Thoracic aorta (tissue), 2 donors: ENCODE results near the gene PRDM10. TPM values are rescaled to one million over a fixed set of nuclear protein-coding genes. Genes with fewer than 3 reads are reported as not detected.

Experiments used
- ATAC-seq: fragments of 150-250 bp; one replicate; pipeline ENCODE4 v1.8.0; 2017; ENCODE audit warnings: low read depth; ENCODE audit not compliant: insufficient number of reproducible peaks, low FRiP score
- DNase-seq: peaks from one replicate; pipeline ENCODE4 v3.0.0-alpha.2; 2020; ENCODE audit warnings: low spot score
- H3K27ac ChIP-seq, 2 donors: fragments of 200-600 bp; sonication (generic); 1 replicate in 1 of 2; 2 replicates in 1 of 2; pipeline ENCODE4 v1.5.1; 2016; ENCODE audit warnings: mild to moderate bottlenecking in 2 of 2, moderate library complexity in 2 of 2
- H3K27me3 ChIP-seq: fragments of 200-600 bp; sonication (generic); replicated peaks from 2 replicates; pipeline ENCODE4 v1.6.0; 2016; ENCODE audit warnings: mild to moderate bottlenecking; ENCODE audit not compliant: insufficient read depth
- H3K36me3 ChIP-seq: fragments of 200-600 bp; sonication (generic); one replicate; pipeline ENCODE4 v1.5.1; 2016
- H3K4me1 ChIP-seq, 2 donors: fragments of 200-600 bp; sonication (generic); 1 replicate in 1 of 2; 2 replicates in 1 of 2; pipeline versions ENCODE4 v1.5.1 to v1.6.0; 2016; ENCODE audit warnings: low read depth in 2 of 2, mild to moderate bottlenecking in 1 of 2; ENCODE audit not compliant: control insufficient read depth in 1 of 2
- H3K4me3 ChIP-seq: fragments of 200-600 bp; sonication (generic); 2 replicates; pipeline ENCODE4 v1.5.1; 2016; ENCODE audit warnings: mild to moderate bottlenecking
- H3K9me3 ChIP-seq: fragments of 200-600 bp; sonication (generic); 2 replicates; pipeline ENCODE4 v1.5.1; 2016
- total RNA-seq, 2 donors: library from RNA; depleted of rRNA; stranded (reverse); fragments of >200 nt; gene quantifications; one replicate each; pipeline versions ENCODE4 v1.1.0 to v1.2.3, GENCODE V29; 2016
- TF ChIP-seq, protein P1 (sequence below): fragments of 200-600 bp; sonication (generic); IDR thresholded peaks from one replicate; pipeline ENCODE4 v1.5.1; 2019; ENCODE audit warnings: antibody characterized with exemption

PRDM10 gene
- total RNA-seq, 2 donors from 2014 or later, result 8.8 to 10.4 TPM

DNA sequence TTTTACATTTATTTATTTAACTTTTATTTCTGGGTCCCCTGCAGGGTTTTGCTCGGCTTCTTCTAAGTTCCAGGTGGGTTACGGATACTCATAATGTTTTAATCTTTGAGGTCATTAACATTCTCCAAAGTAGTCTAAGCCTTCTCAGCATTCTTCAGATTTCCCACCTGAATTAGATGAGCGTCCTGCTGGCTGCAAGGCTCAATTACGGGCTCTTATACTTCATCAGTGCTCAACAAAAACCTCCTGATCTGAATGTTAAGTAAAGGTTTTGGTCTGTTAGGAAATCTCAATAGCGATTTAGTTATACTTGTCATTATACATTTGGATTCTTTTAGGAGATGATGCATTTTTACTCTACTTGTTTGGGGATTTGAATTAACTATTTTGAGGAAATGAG lies 80.0 kb downstream of the PRDM10 start:
- Histone ChIP-seq H3K4me3 (no peak overlapping the region), H3K27ac (no peak overlapping the region), H3K36me3 (no peaks in the 10 kb centered on the region), H3K27me3 (no peaks in the 10 kb centered on the region), H3K9me3 (no peaks in the 10 kb centered on the region), H3K4me1 (no peaks in the 10 kb centered on the region)
- no peak for DNase-seq
- ATAC-seq, result no peak
- TF ChIP-seq, protein P1, sequence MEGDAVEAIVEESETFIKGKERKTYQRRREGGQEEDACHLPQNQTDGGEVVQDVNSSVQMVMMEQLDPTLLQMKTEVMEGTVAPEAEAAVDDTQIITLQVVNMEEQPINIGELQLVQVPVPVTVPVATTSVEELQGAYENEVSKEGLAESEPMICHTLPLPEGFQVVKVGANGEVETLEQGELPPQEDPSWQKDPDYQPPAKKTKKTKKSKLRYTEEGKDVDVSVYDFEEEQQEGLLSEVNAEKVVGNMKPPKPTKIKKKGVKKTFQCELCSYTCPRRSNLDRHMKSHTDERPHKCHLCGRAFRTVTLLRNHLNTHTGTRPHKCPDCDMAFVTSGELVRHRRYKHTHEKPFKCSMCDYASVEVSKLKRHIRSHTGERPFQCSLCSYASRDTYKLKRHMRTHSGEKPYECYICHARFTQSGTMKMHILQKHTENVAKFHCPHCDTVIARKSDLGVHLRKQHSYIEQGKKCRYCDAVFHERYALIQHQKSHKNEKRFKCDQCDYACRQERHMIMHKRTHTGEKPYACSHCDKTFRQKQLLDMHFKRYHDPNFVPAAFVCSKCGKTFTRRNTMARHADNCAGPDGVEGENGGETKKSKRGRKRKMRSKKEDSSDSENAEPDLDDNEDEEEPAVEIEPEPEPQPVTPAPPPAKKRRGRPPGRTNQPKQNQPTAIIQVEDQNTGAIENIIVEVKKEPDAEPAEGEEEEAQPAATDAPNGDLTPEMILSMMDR, result no peak

DNA sequence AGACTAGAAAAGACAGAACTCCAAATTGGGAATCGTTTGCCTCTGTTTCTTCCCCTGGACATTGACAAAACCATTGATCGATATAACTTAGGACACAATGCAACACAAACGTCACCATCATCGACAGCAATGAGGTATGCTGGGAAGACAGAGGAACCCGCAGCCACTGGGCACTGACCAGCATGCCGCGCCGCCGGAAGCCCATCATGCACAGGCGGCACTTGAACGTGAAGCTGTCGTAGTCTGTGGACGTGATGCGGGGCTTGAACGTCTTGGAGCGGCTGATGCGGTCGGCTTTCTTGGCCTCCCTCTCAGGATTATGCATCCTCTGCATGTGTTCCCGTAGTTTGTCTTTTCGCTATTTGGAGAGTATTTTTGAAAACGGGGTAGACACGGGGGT lies 84.3 kb downstream of the PRDM10 start:
- Histone ChIP-seq H3K4me1 (no peaks in the 10 kb centered on the region), H3K27ac (no peak overlapping the region), H3K36me3 (peaks cover 24% of the 10 kb centered on the region), H3K27me3 (no peaks in the 10 kb centered on the region), H3K4me3 (no peak overlapping the region), H3K9me3 (no peaks in the 10 kb centered on the region)
- TF ChIP-seq, protein P1, result no peak
- ATAC-seq (no peak), DNase-seq (no peak)

DNA sequence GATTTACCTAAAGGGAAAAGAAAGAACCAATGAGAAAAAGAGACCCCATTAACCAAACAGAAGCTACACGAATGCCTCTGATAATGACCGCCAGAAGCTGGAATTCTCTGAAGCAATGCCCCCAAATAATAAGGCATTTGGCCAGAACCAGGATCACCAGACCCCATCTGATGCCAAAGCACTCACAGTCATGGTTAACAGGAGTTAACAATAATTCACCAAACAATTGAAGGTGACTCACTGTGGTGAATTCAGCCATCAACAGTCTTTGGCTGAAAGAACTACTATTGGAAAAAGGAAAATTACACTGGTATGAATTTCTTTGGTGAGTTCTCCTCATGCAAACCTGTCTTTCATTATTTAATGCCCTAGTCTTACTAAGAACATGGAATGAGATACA lies 85.4 kb downstream of the PRDM10 start:
- ATAC-seq, result no peak
- H3K4me1 ChIP-seq, result no peaks in the 10 kb centered on the region
- TF ChIP-seq, protein P1, result no peak
- no peaks in the 10 kb centered on the region for H3K27me3 ChIP-seq
- DNase-seq, result no peak
- H3K27ac ChIP-seq, result no peak overlapping the region
- peaks cover 24% of the 10 kb centered on the region for H3K36me3 ChIP-seq
- H3K9me3 ChIP-seq, result no peaks in the 10 kb centered on the region
- no peak overlapping the region for H3K4me3 ChIP-seq

DNA sequence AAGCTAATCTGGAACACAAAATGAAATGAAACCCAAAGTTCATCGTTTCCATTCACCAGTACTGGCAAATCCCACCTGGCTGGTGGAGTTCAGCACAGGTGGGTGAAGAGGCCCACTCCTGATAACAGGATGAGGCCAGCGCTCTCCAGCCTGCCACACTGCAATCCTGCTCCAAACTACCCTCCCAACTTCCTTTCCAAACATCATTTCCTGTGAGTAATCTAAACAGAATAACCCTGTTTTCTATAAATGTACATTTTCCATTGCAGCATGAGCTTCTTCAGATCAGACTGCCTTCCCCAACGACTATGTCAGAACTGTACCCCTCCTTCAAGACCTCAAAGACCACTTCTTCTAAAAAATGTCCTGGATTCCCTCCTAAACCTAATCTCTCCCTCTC lies 91.3 kb downstream of the PRDM10 start:
- no peaks in the 10 kb centered on the region for H3K27me3 ChIP-seq
- peaks cover 24% of the 10 kb centered on the region for H3K36me3 ChIP-seq
- H3K9me3 ChIP-seq, result no peaks in the 10 kb centered on the region
- ATAC-seq, result no peak
- H3K4me3 ChIP-seq, result no peak overlapping the region
- TF ChIP-seq, protein P1, result no peak
- H3K4me1 ChIP-seq, result no peaks in the 10 kb centered on the region
- H3K27ac ChIP-seq, result no peak overlapping the region
- no peak for DNase-seq

DNA sequence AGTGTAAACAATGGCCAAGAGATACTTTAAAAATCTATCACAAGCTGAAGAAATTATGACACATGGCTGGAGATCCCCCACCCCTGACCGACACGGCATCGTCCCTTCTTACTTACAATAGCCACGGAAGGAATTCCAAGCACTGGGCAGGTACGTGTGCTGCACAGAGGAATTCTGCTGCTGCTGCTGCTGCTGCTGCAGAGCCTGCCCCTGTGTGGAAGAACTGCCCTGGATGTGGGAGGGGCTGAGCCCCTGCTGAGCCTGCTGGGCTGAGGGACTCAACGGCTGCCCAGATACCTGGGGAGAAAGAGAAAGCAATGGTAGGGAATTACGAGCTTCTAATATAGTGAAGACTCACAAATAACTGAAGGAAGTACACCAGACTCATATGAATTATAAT lies 92.3 kb downstream of the PRDM10 start:
- Histone ChIP-seq H3K4me3 (no peak overlapping the region), H3K36me3 (peaks cover 21% of the 10 kb centered on the region), H3K27me3 (no peaks in the 10 kb centered on the region), H3K27ac (no peak overlapping the region), H3K4me1 (no peaks in the 10 kb centered on the region), H3K9me3 (no peaks in the 10 kb centered on the region)
- TF ChIP-seq, protein P1, result no peak
- no peak for ATAC-seq
- DNase-seq, result no peak
